ENCODE data around the gene TMEM135.

TMEM135 gene

GRCh38 chr11:87194985-87195820 lies 157.5 kb downstream of the TMEM135 start:
- no peak overlapping the region for H3K27ac ChIP-seq

GRCh38 chr11:87198266-87198881 lies 160.6 kb downstream of the TMEM135 start:
- H3K9me3 ChIP-seq, result no peaks in the 10 kb centered on the region
- no peak overlapping the region for H3K27ac ChIP-seq
- H3K4me1 ChIP-seq, result no peaks in the 10 kb centered on the region
- H3K4me2 ChIP-seq, result no peak overlapping the region
- no peak for TF ChIP-seq Cebpa-rat (IDR thresholded peaks at IDR 0.05)
- no peaks in the 10 kb centered on the region for H4K20me1 ChIP-seq
- H3K27me3 ChIP-seq, result no peaks in the 10 kb centered on the region
- H3K36me3 ChIP-seq, result no peaks in the 10 kb centered on the region
- H3K4me3 ChIP-seq, result no peak overlapping the region
- H3K9ac ChIP-seq, result no peak overlapping the region

More at GRCh38 chr11:87194985-87195820, 157.5 kb downstream of the TMEM135 start:
- Histone ChIP-seq H3K4me1 (no peaks in the 10 kb centered on the region), H3K27me3 (no peaks in the 10 kb centered on the region), H3K36me3 (no peaks in the 10 kb centered on the region), H3K4me3 (no peak overlapping the region), H4K20me1 (no peaks in the 10 kb centered on the region), H3K9me3 (no peaks in the 10 kb centered on the region), H3K4me2 (no peak overlapping the region), H3K9ac (no peak overlapping the region)
- TF ChIP-seq Cebpa-rat (IDR thresholded peaks at IDR 0.05), result no peak

- Histone ChIP-seq H3K4me3 (no peak overlapping the region), H3K36me3 (no peaks in the 10 kb centered on the region), H3K4me1 (no peaks in the 10 kb centered on the region), H3K27me3 (no peaks in the 10 kb centered on the region), H4K20me1 (no peaks in the 10 kb centered on the region), H3K4me2 (no peak overlapping the region), H3K9ac (no peak overlapping the region), H3K9me3 (no peaks in the 10 kb centered on the region), H3K27ac (no peak overlapping the region)
- TF ChIP-seq Cebpa-rat (IDR thresholded peaks at IDR 0.05), result no peak
Observed at GRCh38 chr11:87201376-87201775, 163.6 kb downstream of the TMEM135 start.

GRCh38 chr11:87203907-87204602 lies 166.3 kb downstream of the TMEM135 start:
- no peak overlapping the region for H3K4me2 ChIP-seq
- H4K20me1 ChIP-seq, result no peaks in the 10 kb centered on the region
- no peaks in the 10 kb centered on the region for H3K36me3 ChIP-seq
- H3K9ac ChIP-seq, result no peak overlapping the region
- H3K4me3 ChIP-seq, result no peak overlapping the region
- no peaks in the 10 kb centered on the region for H3K4me1 ChIP-seq
- no peaks in the 10 kb centered on the region for H3K27me3 ChIP-seq
- TF ChIP-seq Cebpa-rat (IDR thresholded peaks at IDR 0.05), result no peak
- H3K9me3 ChIP-seq, result no peaks in the 10 kb centered on the region
- H3K27ac ChIP-seq, result no peak overlapping the region

GRCh38 chr11:87212891-87213290 lies 175.2 kb downstream of the TMEM135 start:
- no peaks in the 10 kb centered on the region for H4K20me1 ChIP-seq
- H3K27ac ChIP-seq, result no peak overlapping the region
- no peak for TF ChIP-seq Cebpa-rat (IDR thresholded peaks at IDR 0.05)
- no peaks in the 10 kb centered on the region for H3K27me3 ChIP-seq
- H3K4me3 ChIP-seq, result no peak overlapping the region
- H3K9ac ChIP-seq, result no peak overlapping the region
- H3K36me3 ChIP-seq, result no peaks in the 10 kb centered on the region
- no peaks in the 10 kb centered on the region for H3K9me3 ChIP-seq
- H3K4me2 ChIP-seq, result no peak overlapping the region
- no peaks in the 10 kb centered on the region for H3K4me1 ChIP-seq

GRCh38 chr11:87213444-87213843 lies 175.7 kb downstream of the TMEM135 start:
- no peaks in the 10 kb centered on the region for H3K9me3 ChIP-seq
- H3K9ac ChIP-seq, result no peak overlapping the region
- no peak overlapping the region for H3K4me3 ChIP-seq
- H3K36me3 ChIP-seq, result no peaks in the 10 kb centered on the region
- H3K4me2 ChIP-seq, result no peak overlapping the region
- H3K27me3 ChIP-seq, result no peaks in the 10 kb centered on the region
- TF ChIP-seq Cebpa-rat (IDR thresholded peaks at IDR 0.05), result no peak
- H3K27ac ChIP-seq, result no peak overlapping the region
- no peaks in the 10 kb centered on the region for H3K4me1 ChIP-seq
- H4K20me1 ChIP-seq, result no peaks in the 10 kb centered on the region

- H3K36me3 ChIP-seq, result no peaks in the 10 kb centered on the region
- no peaks in the 10 kb centered on the region for H4K20me1 ChIP-seq
- H3K27me3 ChIP-seq, result no peaks in the 10 kb centered on the region
- no peak for TF ChIP-seq Cebpa-rat (IDR thresholded peaks at IDR 0.05)
- no peak overlapping the region for H3K27ac ChIP-seq
- no peaks in the 10 kb centered on the region for H3K4me1 ChIP-seq
- H3K4me3 ChIP-seq, result no peak overlapping the region
- no peak overlapping the region for H3K9ac ChIP-seq
- H3K9me3 ChIP-seq, result no peaks in the 10 kb centered on the region
- H3K4me2 ChIP-seq, result no peak overlapping the region
Observed at GRCh38 chr11:87215236-87215635, 177.5 kb downstream of the TMEM135 start.

- Histone ChIP-seq H3K4me2 (no peak overlapping the region), H3K4me3 (no peak overlapping the region), H3K4me1 (no peaks in the 10 kb centered on the region), H3K9ac (no peak overlapping the region), H3K9me3 (no peaks in the 10 kb centered on the region), H3K36me3 (no peaks in the 10 kb centered on the region), H3K27me3 (no peaks in the 10 kb centered on the region), H3K27ac (no peak overlapping the region), H4K20me1 (no peaks in the 10 kb centered on the region)
- TF ChIP-seq Cebpa-rat (IDR thresholded peaks at IDR 0.05), result no peak
Observed at GRCh38 chr11:87219266-87219665, 181.5 kb downstream of the TMEM135 start.

GRCh38 chr11:87223816-87224215 lies 186.1 kb downstream of the TMEM135 start:
- Histone ChIP-seq H3K9me3 (no peaks in the 10 kb centered on the region), H3K36me3 (no peaks in the 10 kb centered on the region), H3K27ac (no peak overlapping the region), H3K4me3 (no peak overlapping the region), H3K4me1 (no peaks in the 10 kb centered on the region), H3K4me2 (no peak overlapping the region), H3K9ac (no peak overlapping the region), H4K20me1 (no peaks in the 10 kb centered on the region), H3K27me3 (no peaks in the 10 kb centered on the region)
- no peak for TF ChIP-seq Cebpa-rat (IDR thresholded peaks at IDR 0.05)

GRCh38 chr11:87224486-87224885 lies 186.8 kb downstream of the TMEM135 start:
- no peak overlapping the region for H3K4me2 ChIP-seq
- no peaks in the 10 kb centered on the region for H4K20me1 ChIP-seq
- H3K27ac ChIP-seq, result no peak overlapping the region
- no peaks in the 10 kb centered on the region for H3K4me1 ChIP-seq
- no peaks in the 10 kb centered on the region for H3K36me3 ChIP-seq
- no peaks in the 10 kb centered on the region for H3K9me3 ChIP-seq
- H3K4me3 ChIP-seq, result no peak overlapping the region
- no peaks in the 10 kb centered on the region for H3K27me3 ChIP-seq
- H3K9ac ChIP-seq, result no peak overlapping the region
- TF ChIP-seq Cebpa-rat (IDR thresholded peaks at IDR 0.05), result no peak

Data from BLaER1 (cell line).